ENCODE measurements around the gene RHOC. TPM values are rescaled to one million over a fixed set of nuclear protein-coding genes. Genes with fewer than 3 reads are reported as not detected.

RHOC gene
- total RNA-seq, 1 experiment from 2014 or later = 253 TPM

GRCh38 chr1:112716133-112716720 is 9.3 kb upstream of the RHOC start:
- peaks cover 5% of the 10 kb centered on the region for H3K4me1 Mint-ChIP-seq (ENCODE audit: insufficient read depth, unreplicated experiment)
- intact Hi-C loops (cut with micrococcal nuclease) = loop anchor here (1.0 to 5.0 kb wide), 4 partner anchors 88 to 357 kb away; partner anchors contain the start of gene LRIG2
- DNase-seq (ENCODE audit: unreplicated experiment) = peak; percentile 91
- peak; percentile 97 for TF ChIP-seq CTCF (IDR thresholded peaks at IDR 0.05; ENCODE audit: unreplicated experiment)
- no peaks in the 10 kb centered on the region for H3K36me3 Mint-ChIP-seq (ENCODE audit: insufficient read depth, unreplicated experiment)
- ChIA-PET CTCF (interaction anchor here (0.6 to 15.1 kb wide), 94 partner anchors 8 to 1571 kb away, joined by 3 to 838 read pairs (median 4); partner anchors contain the start of genes HIPK1, LRIG2 and MOV10), POLR2A (interaction anchor here (0.6 to 3.8 kb wide), 19 partner anchors 11 to 360 kb away, joined by 3 to 32 read pairs (median 7); partner anchors contain the start of genes CAPZA1, CTTNBP2NL, LRIG2 and MOV10)
- peak overlapping the region; percentile 75 for H3K4me3 Mint-ChIP-seq (ENCODE audit: unreplicated experiment)
- no peaks in the 10 kb centered on the region for H3K27me3 Mint-ChIP-seq (ENCODE audit: insufficient read depth, unreplicated experiment)
- H3K9me3 Mint-ChIP-seq (ENCODE audit: unreplicated experiment) = no peaks in the 10 kb centered on the region
- BruUV-seq (replicated peaks) = no TSS peak
- H3K27ac Mint-ChIP-seq (ENCODE audit: low read depth, unreplicated experiment) = no peak overlapping the region

GRCh38 chr1:112715264-112716053 is 8.5 kb upstream of the RHOC start, which contains the start of gene PPM1J:
PPM1J (minus strand) TSS chr1:112715332; CDS start chr1:112715301, 31 bp downstream.
- ChIA-PET CTCF (interaction anchor here (0.6 to 15.1 kb wide), 84 partner anchors 8 to 1153 kb away, joined by 3 to 838 read pairs (median 4); partner anchors contain the start of genes LRIG2 and MOV10), POLR2A (interaction anchor here (0.6 to 3.8 kb wide), 30 partner anchors 10 to 508 kb away, joined by 3 to 32 read pairs (median 6); partner anchors contain the start of genes CAPZA1, CTTNBP2NL, LRIG2 and MOV10)
- no TSS peak for BruUV-seq (replicated peaks)
- Mint-ChIP-seq H3K9me3 (ENCODE audit: unreplicated experiment) (no peaks in the 10 kb centered on the region), H3K27me3 (ENCODE audit: insufficient read depth, unreplicated experiment) (no peaks in the 10 kb centered on the region), H3K4me1 (ENCODE audit: insufficient read depth, unreplicated experiment) (peaks cover 5% of the 10 kb centered on the region), H3K36me3 (ENCODE audit: insufficient read depth, unreplicated experiment) (no peaks in the 10 kb centered on the region), H3K27ac (ENCODE audit: low read depth, unreplicated experiment) (no peak within 1 kb of the TSS), H3K4me3 (ENCODE audit: unreplicated experiment) (peak within 1 kb of the TSS; percentile 75)
- intact Hi-C loops (cut with micrococcal nuclease) = loop anchor here (1.0 to 5.0 kb wide), 4 partner anchors 89 to 357 kb away; partner anchors contain the start of gene LRIG2
- no peak for TF ChIP-seq CTCF (IDR thresholded peaks at IDR 0.05; ENCODE audit: unreplicated experiment)
- DNase-seq (ENCODE audit: unreplicated experiment) = peak; percentile 96

- H3K4me3 Mint-ChIP-seq (ENCODE audit: unreplicated experiment) = peak overlapping the region; percentile 75
- no TSS peak for BruUV-seq (replicated peaks)
- ChIA-PET CTCF (interaction anchor here (0.6 to 15.1 kb wide), 34 partner anchors 15 to 397 kb away, joined by 3 to 838 read pairs (median 5); partner anchors contain the start of genes LRIG2 and MOV10), POLR2A (interaction anchor here (0.7 to 3.8 kb wide), 24 partner anchors 10 to 362 kb away, joined by 3 to 32 read pairs (median 6); partner anchors contain the start of genes CAPZA1, CTTNBP2NL, LRIG2 and MOV10)
- no peak for TF ChIP-seq CTCF (IDR thresholded peaks at IDR 0.05; ENCODE audit: unreplicated experiment)
- no peaks in the 10 kb centered on the region for H3K27me3 Mint-ChIP-seq (ENCODE audit: insufficient read depth, unreplicated experiment)
- DNase-seq (ENCODE audit: unreplicated experiment) = no peak
- no peaks in the 10 kb centered on the region for H3K9me3 Mint-ChIP-seq (ENCODE audit: unreplicated experiment)
- H3K4me1 Mint-ChIP-seq (ENCODE audit: insufficient read depth, unreplicated experiment) = peaks cover 5% of the 10 kb centered on the region
- H3K36me3 Mint-ChIP-seq (ENCODE audit: insufficient read depth, unreplicated experiment) = no peaks in the 10 kb centered on the region
- H3K27ac Mint-ChIP-seq (ENCODE audit: low read depth, unreplicated experiment) = no peak overlapping the region
- intact Hi-C loops (cut with micrococcal nuclease) = loop anchor here (5.0 kb wide), 1 partner anchor 168 kb away; no protein-coding TSS in a partner anchor
These were observed 7.7 kb upstream of the RHOC start for GRCh38 chr1:112714313-112715263.

Data from MCF 10A (cell line).